Endothelial cell of umbilical vein (primary cell): ENCODE results near the gene C1QBP. TPM values are rescaled to one million over a fixed set of nuclear protein-coding genes. Genes with fewer than 3 reads are reported as not detected.

Experiments used
- BruUV-seq: library from RNA; stranded (reverse); fragments of 400-500 nt; replicated peaks from 2 replicates; lab custom pipeline; 2021; lab: Mats Ljungman, UMichigan
- CTCF ChIA-PET: fragments of 300-600, 350-600 bp; sonication (Branson Sonifier 250); formaldehyde crosslinking; loops from one replicate; lab custom pipeline; 2021; ENCODE audit warnings: antibody characterized with exemption, inconsistent platforms; lab: Charles Lee
- POLR2A ChIA-PET: fragments of 300-600, 350-600 bp; sonication (Branson Sonifier 250); formaldehyde crosslinking; loops from one replicate; lab custom pipeline; 2021; ENCODE audit warnings: antibody characterized with exemption, inconsistent platforms; lab: Charles Lee
- DNase-seq: peaks from one replicate; pipeline ENCODE4 v3.0.0-alpha.2; 2011; ENCODE audit warnings: low read depth, low spot score
- FAIRE-seq: peaks from 2 replicates; lab custom pipeline; 2011; peaks lifted over from hg19 to GRCh38; lab: Jason Lieb, UNC
- H2AFZ ChIP-seq: 2 replicates; pipeline ENCODE4 v1.6.0; 2012; ENCODE audit warnings: low read depth, low read length, control low read depth, inconsistent platforms
- H3K27ac ChIP-seq: 2 replicates; pipeline ENCODE4 v1.5.1; 2011; ENCODE audit warnings: low read depth, mild to moderate bottlenecking, control low read depth, low read length, moderate library complexity; ENCODE audit not compliant: insufficient read depth
- H3K27me3 ChIP-seq, 2 experiments: 2 replicates each; pipeline versions ENCODE4 v1.6.0 to v1.6.1; 2011; ENCODE audit warnings: low read length in 2 of 2, mixed read lengths in 1 of 2; ENCODE audit not compliant: control insufficient read depth in 2 of 2, insufficient read depth in 2 of 2
- H3K36me3 ChIP-seq, 2 experiments: 2 replicates in 1 of 2; 3 replicates in 1 of 2; pipeline ENCODE4 v1.5.1; 2011; ENCODE audit warnings: low read length in 2 of 2, mild to moderate bottlenecking in 1 of 2, moderate library complexity in 1 of 2; ENCODE audit not compliant: control insufficient read depth in 2 of 2, insufficient read depth in 2 of 2; ENCODE audit errors: extremely low read depth in 1 of 2
- H3K4me1 ChIP-seq: 3 replicates; pipeline ENCODE4 v1.5.1; 2011; ENCODE audit warnings: mild to moderate bottlenecking, low read length; ENCODE audit not compliant: control insufficient read depth, insufficient read depth; ENCODE audit errors: extremely low read depth
- H3K4me2 ChIP-seq: 2 replicates; pipeline ENCODE4 v1.6.1; 2011; ENCODE audit warnings: low read length, control low read depth, mixed read lengths; ENCODE audit not compliant: insufficient read depth
- H3K4me3 ChIP-seq, 3 experiments: fragments of 200-600 bp in 1 of 3; sonication (generic), shearing (Covaris generic) in 1 of 3; replicated peaks in 1 of 3; 2 replicates each; pipeline ENCODE4 v1.5.1; 2011 to 2016; ENCODE audit warnings: control low read depth in 3 of 3, low read length in 3 of 3, mild to moderate bottlenecking in 2 of 3, inconsistent platforms in 1 of 3, low read depth in 1 of 3, moderate library complexity in 1 of 3; ENCODE audit not compliant: insufficient read depth in 1 of 3
- H3K79me2 ChIP-seq: 2 replicates; pipeline ENCODE4 v1.6.0; 2012; ENCODE audit warnings: low read length, inconsistent platforms; ENCODE audit not compliant: control insufficient read depth, insufficient read depth
- H3K9ac ChIP-seq: replicated peaks from 2 replicates; pipeline ENCODE3; 2011; ENCODE audit warnings: low read length, control low read depth; ENCODE audit not compliant: insufficient read depth; ENCODE audit errors: extremely low read depth
- H3K9me1 ChIP-seq: replicated peaks from 3 replicates; pipeline ENCODE4 v1.6.0; 2011; ENCODE audit warnings: mild to moderate bottlenecking, low read length; ENCODE audit not compliant: control insufficient read depth, insufficient read depth; ENCODE audit errors: extremely low read depth
- H3K9me3 ChIP-seq: replicated peaks from 2 replicates; pipeline ENCODE4 v1.5.1; 2012; ENCODE audit warnings: low read length, inconsistent platforms; ENCODE audit not compliant: control insufficient read depth, insufficient read depth
- H4K20me1 ChIP-seq: replicated peaks from 2 replicates; pipeline ENCODE3; 2011; ENCODE audit warnings: mild to moderate bottlenecking, low read length; ENCODE audit not compliant: control insufficient read depth, insufficient read depth; ENCODE audit errors: extremely low read depth
- EZH2 ChIP-seq: IDR thresholded peaks from 2 replicates; pipeline ENCODE4 v1.6.1; 2012; ENCODE audit warnings: borderline replicate concordance, low read depth, mild to moderate bottlenecking, moderate library complexity, low read length, inconsistent platforms; ENCODE audit not compliant: severe bottlenecking
- FOS ChIP-seq: IDR thresholded peaks from 2 replicates; pipeline ENCODE4 v1.6.1; 2011; ENCODE audit warnings: mild to moderate bottlenecking, low read length, moderate library complexity, borderline replicate concordance; ENCODE audit not compliant: insufficient read depth
- GATA2 ChIP-seq: IDR thresholded peaks from 2 replicates; pipeline ENCODE4 v1.7.0; 2011; ENCODE audit warnings: low read depth, mild to moderate bottlenecking, moderate library complexity, mixed read lengths, low read length; ENCODE audit not compliant: insufficient read length, insufficient read depth
- JUN ChIP-seq: IDR thresholded peaks from 2 replicates; pipeline ENCODE4 v1.6.1; 2011; ENCODE audit warnings: borderline replicate concordance, low read depth; ENCODE audit not compliant: insufficient read length, insufficient read depth
- MYC ChIP-seq: IDR thresholded peaks from one replicate; pipeline ENCODE4 v1.6.1; 2011; ENCODE audit warnings: mild to moderate bottlenecking, low read depth, low read length
- POLR2A ChIP-seq: IDR thresholded peaks from 2 replicates; pipeline ENCODE4 v1.6.1; 2012; ENCODE audit warnings: low read depth, mild to moderate bottlenecking, control low read depth, low read length
- POLR2AphosphoS5 ChIP-seq: IDR thresholded peaks from 2 replicates; pipeline ENCODE4 v1.6.1; 2012; ENCODE audit warnings: low read depth, mild to moderate bottlenecking, control low read depth, low read length, moderate library complexity; ENCODE audit not compliant: insufficient read depth
- dilution Hi-C: fragments of 300-500 bp; cut with MboI; formaldehyde crosslinking; loops from one replicate; pipeline ENCODE4 v1.15.0; 2019; ENCODE audit warnings: low sequenced_read_pairs; ENCODE audit not compliant: extremely low pct_ligation_motif_present
- intact Hi-C: fragments of 100-400 bp; cut with micrococcal nuclease; formaldehyde crosslinking; loops from one replicate; pipeline ENCODE4 v1.10.0; 2022
- polyA plus RNA-seq, 4 experiments: library from polyadenylated mRNA; depleted of rRNA in 3 of 4; stranded (reverse) in 3 of 4; unstranded in 1 of 4; fragments of >200 nt; gene quantifications; 2 replicates each; pipeline versions ENCODE4 v1.2.1 to v1.2.3, GENCODE V29; 2011 to 2012; ENCODE audit warnings: missing spikeins in 1 of 4
- total RNA-seq: library from RNA; stranded (reverse); gene quantifications from 2 replicates; pipeline ENCODE4 v1.2.3, GENCODE V29; 2021
- TF ChIP-seq, protein P1 (sequence below): IDR thresholded peaks from 2 replicates; pipeline ENCODE4 v1.6.1; 2011; ENCODE audit not compliant: insufficient read depth, insufficient read length
- TF ChIP-seq, protein P2 (sequence below), 2 donors: IDR thresholded peaks; 1 replicate in 1 of 2; 2 replicates in 1 of 2; pipeline ENCODE4 v1.5.1; 2011; ENCODE audit warnings: low read length in 2 of 2, mild to moderate bottlenecking in 2 of 2, moderate library complexity in 2 of 2, control low read depth in 1 of 2, inconsistent platforms in 1 of 2, low read depth in 1 of 2; ENCODE audit not compliant: insufficient read depth in 1 of 2; ENCODE audit errors: extremely low read depth in 1 of 2

Gene C1QBP
- total and polyA plus RNA-seq, 2 donors (not counting 3 experiments of a cell fraction or from before 2014, with no cell fraction given) = 144 to 218 TPM

DNA sequence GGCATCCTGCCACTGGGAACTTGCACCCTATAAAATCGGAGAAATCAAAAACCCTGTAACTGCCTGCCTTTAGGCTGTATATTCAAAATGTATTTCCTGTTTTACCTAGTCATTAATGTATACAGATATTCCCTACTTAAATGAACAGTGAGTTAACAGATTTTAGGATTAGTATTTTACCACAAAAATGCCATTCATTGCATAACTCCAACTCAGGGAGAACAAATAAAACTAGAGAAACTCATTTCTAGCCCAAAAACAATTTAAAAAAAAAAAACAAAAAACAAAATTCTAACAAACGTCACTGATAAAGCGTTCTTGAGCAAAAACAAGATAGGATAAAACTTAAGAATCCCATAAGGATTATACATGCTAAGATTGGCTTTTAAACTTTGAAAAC lies 33.6 kb upstream of the C1QBP start:
- Histone ChIP-seq H3K9me1 (no peaks in the 10 kb centered on the region), H2AFZ (no peak overlapping the region), H3K9me3 (no peaks in the 10 kb centered on the region), H3K9ac (no peak overlapping the region), H3K27ac (no peak overlapping the region), H3K79me2 (peaks cover 12% of the 10 kb centered on the region), H3K4me3 (no peak overlapping the region), H3K4me2 (no peak overlapping the region), H4K20me1 (no peaks in the 10 kb centered on the region), H3K27me3 (no peaks in the 10 kb centered on the region), H3K4me1 (no peaks in the 10 kb centered on the region), H3K36me3 (peaks cover 7 to 15% of the 10 kb centered on the region in 2 experiments)
- POLR2A ChIA-PET = no interaction called here
- intact Hi-C loops (no loop called here), dilution Hi-C loops (no loop called here)
- FAIRE-seq (no peak), DNase-seq (no peak)
- BruUV-seq = no TSS peak
- TF ChIP-seq FOS = no peak
- TF ChIP-seq EZH2 = no peak
- no peak for TF ChIP-seq POLR2A
- no peak for TF ChIP-seq MYC
- TF ChIP-seq, protein P1, sequence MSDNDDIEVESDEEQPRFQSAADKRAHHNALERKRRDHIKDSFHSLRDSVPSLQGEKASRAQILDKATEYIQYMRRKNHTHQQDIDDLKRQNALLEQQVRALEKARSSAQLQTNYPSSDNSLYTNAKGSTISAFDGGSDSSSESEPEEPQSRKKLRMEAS = no peak
- TF ChIP-seq GATA2 = no peak
- no peak for TF ChIP-seq JUN
- TF ChIP-seq, protein P2, sequence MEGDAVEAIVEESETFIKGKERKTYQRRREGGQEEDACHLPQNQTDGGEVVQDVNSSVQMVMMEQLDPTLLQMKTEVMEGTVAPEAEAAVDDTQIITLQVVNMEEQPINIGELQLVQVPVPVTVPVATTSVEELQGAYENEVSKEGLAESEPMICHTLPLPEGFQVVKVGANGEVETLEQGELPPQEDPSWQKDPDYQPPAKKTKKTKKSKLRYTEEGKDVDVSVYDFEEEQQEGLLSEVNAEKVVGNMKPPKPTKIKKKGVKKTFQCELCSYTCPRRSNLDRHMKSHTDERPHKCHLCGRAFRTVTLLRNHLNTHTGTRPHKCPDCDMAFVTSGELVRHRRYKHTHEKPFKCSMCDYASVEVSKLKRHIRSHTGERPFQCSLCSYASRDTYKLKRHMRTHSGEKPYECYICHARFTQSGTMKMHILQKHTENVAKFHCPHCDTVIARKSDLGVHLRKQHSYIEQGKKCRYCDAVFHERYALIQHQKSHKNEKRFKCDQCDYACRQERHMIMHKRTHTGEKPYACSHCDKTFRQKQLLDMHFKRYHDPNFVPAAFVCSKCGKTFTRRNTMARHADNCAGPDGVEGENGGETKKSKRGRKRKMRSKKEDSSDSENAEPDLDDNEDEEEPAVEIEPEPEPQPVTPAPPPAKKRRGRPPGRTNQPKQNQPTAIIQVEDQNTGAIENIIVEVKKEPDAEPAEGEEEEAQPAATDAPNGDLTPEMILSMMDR (IDR thresholded peaks at IDR 0.05; ENCODE audit: extremely low read depth in 1 of 2, insufficient read depth in 1 of 2, low read depth in 1 of 2, low read length in 2 of 2) = no peak
- no peak for TF ChIP-seq POLR2AphosphoS5
- CTCF ChIA-PET = no interaction called here
